GM18867 (cell line): ENCODE data around the gene LXN.
"Not testable (repeated sequence)": the region's sequence is repeated elsewhere in the genome, so short reads cannot be mapped to it uniquely, and the experiment has no call there.

ENCODE experiments used
- ATAC-seq: cut with Tn5 transposase; IDR thresholded peaks from one replicate; pipeline ENCODE4 v1.9.1; 2021; ENCODE audit warnings: mild to moderate bottlenecking, moderate library complexity; ENCODE audit not compliant: unreplicated experiment

The LXN gene, protein sequence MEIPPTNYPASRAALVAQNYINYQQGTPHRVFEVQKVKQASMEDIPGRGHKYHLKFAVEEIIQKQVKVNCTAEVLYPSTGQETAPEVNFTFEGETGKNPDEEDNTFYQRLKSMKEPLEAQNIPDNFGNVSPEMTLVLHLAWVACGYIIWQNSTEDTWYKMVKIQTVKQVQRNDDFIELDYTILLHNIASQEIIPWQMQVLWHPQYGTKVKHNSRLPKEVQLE

DNA sequence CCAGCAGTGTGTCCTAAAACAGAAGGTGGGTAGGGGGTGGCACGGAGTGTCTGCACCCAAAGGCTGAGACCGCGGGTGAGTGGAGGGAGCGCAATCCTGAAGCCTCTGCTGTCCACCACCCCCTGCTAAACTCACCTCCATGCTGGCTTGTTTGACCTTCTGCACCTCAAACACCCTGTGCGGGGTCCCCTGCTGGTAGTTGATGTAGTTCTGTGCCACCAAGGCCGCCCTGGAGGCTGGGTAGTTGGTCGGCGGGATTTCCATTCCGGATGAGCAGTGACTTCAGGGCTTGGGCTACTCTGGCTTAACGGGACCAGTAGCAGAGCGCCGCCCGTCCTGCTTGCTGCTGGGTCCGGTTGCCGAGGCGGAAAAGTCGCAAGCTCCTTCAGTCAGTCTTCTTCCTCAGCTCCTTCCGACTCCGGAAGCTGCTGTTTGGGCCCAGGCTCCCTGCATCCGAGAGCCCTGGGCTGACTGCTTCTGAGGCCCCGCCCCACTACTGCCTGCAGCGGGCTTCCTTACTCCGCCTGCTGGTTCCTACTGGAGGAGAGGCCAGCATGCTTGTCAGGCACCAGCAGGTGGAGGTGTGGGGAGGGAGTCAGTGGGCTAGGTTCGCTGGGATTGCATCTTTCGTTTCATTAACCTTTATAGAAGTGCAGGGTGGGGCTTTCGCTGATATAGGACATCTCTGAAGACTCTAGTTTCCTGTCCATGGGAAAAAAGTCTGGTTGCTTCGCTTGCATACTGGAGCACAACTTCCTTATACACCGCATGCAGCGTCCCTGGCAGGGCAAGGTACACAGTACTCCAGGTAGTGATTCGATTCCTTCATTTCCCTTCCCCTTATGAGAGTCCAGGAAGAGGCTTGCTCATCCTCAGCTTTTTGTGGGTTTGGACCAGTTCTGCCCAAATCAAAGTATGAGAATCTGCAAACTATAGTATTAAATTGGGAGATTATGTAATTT lies at the start of gene LXN:
TSS of gene LXN (minus strand) at position 434 of the 962 bp plus-strand sequence. CDS start at position 264, 170 bp downstream.
- peak; percentile 96 for ATAC-seq

DNA sequence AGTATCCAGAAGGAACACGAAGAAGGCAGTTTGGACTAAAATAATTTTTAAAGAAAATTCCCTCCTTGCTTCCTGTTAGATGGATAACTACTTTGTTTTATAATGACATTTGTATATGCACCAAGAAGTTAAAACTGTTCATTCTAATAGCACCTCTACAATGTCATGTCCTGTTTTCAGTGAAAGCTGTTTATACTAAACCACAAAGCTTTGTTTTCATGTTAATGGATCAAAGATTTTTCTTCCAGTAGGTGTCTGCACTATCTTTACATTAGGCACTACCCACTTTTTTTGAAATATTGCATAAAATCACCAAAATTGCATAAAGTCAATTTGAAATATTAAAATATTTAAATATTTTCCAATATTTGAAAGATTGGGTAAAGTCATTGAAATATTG lies 49.7 kb upstream of the LXN start:
- no peak for ATAC-seq

DNA sequence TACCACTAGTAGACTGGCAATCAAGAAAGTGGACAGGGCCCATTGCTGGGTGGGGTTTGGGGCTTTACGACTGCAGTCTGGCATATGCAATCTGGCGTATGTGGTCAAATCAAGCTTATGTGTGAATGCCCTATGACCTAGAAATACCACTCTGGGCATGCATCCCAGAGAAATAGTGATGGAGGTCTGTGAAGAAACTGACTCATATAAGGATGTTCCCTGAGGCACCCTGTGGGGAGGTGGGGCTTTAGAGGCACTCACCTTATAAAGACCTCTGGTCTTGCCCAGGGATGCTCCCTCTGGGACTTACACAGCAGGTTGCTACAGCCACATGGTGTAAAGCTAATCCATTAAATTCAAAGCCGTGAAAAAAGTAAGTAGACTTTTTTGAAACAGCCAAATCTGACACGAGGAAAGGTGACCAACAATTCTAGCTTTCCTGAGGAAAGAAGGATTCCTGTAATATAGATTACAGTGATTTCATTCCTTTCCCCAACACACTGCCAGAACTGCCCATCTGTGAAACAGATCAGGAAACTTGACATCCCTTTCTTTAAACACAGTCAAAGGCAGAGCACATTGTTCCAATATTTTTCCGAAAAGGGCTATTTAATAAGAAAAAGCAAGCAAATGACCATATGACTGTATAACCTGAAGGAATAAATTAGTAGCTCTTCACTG lies 46.2 kb upstream of the LXN start:
- no peak for ATAC-seq

DNA sequence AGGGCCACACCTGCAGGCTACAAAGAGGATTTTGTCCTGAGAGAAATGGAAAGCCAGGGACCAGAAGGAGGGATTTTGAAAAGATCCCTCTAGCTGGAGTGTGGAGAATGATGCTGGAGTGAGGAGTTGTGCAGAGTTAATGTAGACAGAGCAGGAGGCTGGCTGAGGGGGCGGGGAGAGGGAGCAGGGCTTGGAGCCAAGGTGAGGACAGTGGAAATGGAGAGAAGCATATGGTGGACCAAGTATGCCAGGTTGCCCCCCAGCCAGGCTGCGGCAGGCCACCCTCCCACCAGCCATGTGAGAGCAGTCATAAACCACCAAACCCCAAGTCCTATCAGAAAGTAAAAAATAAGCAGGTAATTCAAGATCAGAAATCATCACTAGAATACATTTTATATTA lies 45.1 kb upstream of the LXN start:
- ATAC-seq, result no peak

DNA sequence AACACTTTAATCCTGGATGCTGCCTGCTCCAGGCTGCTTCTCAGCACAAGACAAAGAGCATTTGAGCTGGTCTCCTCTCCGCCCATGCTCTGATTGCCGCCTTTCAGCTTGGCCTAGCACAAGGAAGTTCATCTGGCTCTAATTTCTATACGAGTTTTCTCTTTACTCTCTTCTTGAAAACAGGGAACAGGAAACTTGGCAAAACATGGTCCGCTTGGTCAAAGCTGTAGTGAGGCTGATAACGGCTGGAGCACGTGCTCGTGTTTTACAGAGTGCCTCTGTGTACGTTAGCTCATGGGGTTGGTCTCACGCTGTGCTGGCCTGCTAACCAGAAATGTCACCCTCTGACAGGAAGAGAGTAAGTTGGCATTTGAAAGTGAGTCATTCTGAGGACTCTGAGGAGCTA lies 40.6 kb upstream of the LXN start:
- ATAC-seq, result no peak

DNA sequence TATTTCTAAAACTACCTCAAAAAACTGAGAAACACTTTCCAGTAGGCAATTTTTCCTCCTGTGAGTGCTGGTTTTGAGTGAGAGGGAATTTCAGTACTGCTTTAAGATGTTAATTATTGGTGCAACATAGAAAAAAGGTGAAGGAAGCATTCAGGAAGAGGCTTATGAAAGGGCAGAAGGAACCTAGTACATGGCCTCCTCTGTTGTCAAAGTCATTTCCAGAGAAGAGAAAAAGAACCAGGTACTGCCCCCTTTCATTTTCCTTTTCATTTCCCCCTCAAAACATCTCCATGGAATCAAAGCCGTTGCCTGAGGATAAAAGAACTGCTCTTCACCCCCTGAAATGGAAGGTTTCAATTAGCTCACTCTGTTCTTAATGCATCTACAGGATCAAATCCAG lies 40.0 kb upstream of the LXN start:
- no peak for ATAC-seq

DNA sequence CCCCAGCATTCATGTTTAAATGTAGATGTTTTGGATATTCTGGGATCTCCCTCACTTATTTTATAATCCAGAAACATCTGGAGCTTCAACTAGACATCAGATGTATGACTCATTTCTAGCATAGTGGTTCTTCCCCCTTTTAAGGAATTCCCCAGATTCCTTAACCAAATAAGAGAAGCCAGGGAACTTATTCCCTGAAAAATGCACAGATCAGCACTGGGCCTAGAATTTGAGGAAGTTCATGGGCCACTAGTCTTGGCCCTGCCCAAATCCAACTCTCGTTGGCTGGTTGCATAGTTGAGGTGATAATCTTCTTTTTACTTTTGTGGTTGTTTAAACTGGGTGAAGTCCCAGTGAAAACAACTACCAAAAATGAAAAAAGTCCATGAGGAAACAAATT lies 39.4 kb upstream of the LXN start:
- no peak for ATAC-seq

DNA sequence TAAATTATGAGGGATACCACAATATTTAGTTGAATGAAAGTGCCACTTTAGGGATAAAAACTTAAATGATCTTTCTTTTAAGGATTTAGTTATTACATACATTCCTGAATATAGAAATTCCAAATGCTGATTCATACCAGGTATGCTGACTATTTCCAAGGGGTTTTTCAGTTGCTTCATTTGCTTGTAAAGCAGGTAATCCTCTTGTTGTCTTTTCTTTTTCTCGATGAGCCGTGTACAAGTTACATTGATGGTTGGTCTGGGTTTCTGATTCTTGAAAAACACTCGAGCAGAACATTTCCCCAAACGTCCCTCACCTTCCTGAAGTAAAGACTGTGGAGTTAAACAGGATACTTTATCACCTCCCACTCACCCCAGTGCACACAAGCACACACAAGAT lies 38.2 kb upstream of the LXN start:
- ATAC-seq, result no peak

DNA sequence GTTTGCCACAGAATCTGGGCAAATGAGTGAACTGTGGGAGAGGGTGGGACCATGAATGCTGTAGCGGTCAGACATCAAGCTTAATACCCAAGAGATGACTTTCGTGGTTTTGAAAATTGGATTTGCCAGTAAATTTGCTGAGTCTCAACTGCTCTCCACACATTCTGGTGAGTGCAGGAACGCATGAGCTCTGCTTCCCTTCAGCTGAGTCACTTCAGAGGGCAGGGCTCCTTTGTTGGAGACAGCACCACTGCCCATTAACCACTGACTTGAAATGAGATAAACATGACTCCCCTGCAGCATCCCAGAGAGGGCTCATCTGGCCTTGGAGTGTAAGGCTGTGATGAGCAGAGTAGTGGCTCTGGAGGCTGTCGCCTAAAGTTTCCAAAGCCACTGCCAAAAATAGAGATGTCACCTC lies 37.2 kb upstream of the LXN start:
- ATAC-seq, result no peak

DNA sequence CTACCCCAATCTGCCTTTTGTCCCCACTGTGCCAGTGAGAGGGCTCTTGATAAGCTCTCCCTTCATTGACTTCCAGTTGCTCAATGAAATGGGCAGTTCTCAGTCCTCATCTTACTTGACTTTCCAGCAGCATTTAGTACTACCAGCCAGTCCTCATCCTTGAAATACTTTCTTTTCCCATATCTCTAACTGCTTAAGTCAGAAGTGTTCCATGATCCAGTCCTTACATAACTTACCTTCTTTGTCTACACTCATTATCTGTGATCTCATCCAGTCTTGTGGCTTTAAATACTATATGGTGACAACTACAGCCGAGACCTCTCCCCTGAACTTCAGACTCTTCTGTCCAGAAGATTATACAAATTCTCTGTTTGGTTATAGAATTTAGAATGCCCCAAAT lies 31.1 kb upstream of the LXN start:
- no peak for ATAC-seq

DNA sequence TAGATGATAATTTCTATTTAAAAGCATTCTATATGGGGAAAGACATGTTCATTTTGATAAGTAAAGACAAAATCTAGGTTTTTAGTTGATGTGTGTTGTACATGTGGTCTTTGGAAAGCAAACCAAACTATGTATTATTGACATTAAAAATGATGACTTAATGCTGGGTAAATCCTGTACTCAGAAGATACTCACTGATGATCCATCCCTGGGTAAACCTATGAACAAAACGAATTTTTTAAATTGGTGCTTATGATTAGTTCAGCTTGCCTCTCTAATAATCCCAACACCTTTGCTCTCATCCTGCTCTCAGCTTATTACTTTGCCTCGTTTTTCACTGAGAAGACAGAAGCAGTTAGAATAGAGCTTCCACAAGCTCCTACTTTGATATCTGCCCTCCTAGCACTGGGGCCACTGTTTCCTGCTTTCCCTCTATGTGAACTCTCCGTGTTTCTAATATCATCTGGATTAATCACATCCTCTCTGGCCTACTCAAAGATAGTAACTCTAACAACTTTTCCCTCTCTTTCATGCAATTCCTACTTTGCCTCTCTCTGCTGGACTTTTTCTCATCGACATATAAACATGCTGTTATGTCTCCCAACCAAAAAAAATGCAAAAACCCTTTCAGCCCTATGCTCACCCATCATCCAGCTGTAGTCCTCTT lies 30.5 kb upstream of the LXN start:
- ATAC-seq, result no peak

DNA sequence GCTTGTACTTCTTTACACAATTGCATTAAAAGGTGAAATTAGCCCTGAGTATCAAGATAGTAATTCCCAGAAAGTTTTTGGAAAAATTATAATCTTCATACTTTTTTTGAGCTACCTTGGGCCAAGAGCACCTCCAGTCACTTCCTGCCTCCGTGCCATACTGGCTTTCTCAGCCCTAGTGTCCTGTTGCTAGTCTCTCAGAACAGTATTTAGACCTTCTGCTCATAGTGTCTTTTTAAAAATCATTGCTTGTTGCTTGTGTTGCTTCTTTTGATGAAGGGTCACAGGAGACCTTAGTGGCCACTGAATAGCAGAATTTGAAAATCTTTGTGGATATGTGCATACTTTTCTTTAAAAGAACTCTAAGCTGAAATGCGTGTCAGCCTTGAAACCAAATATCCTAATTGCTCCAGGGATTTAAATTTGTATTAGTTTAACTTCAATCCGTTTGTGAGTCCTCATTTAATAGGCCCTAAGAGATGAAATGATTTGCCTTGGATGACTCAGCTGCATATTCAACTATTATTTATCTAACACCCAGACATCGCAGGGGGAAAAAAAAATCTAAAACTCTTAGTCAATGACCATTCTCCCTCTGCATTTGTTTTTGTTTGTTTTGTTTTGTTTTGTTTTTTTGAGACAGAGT lies 29.1 kb upstream of the LXN start:
- ATAC-seq, result no peak

DNA sequence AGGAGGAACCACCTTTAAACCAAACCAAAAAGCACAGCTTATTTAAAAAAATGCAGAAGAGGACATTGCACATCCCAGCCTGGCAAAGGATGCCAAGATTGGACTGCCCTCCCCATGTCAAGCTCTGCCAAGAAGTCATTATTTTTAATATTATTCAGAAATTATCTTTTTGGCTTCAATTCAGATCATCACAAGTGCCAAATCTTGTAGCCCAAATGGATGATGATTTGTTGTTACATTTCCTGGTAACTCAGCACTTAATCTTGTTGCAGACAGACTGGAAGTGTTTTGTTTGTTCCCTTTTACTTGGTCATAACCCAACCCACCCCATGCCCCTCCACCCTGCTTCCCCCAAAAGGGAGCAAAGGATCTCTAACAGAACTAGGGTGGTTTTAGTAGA lies 28.1 kb upstream of the LXN start:
- no peak for ATAC-seq

DNA sequence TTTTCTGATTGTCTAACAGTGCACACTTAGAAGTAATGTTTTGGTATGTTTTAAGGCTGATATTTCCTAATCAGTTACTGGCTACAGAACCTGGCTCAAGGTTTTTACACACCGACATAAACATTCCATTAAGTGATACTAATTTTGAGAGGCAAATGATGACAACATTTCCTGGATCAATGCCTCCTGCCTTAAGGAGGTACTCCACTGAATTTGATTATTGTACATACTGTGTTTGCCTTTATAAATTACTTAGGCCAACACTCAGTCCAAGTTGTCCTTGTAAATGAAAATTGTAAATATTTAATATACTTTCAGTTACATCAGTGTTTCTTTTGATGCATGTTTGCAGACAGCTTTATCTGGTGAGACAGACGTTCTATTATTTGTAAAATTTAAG lies 24.2 kb upstream of the LXN start:
- no peak for ATAC-seq

DNA sequence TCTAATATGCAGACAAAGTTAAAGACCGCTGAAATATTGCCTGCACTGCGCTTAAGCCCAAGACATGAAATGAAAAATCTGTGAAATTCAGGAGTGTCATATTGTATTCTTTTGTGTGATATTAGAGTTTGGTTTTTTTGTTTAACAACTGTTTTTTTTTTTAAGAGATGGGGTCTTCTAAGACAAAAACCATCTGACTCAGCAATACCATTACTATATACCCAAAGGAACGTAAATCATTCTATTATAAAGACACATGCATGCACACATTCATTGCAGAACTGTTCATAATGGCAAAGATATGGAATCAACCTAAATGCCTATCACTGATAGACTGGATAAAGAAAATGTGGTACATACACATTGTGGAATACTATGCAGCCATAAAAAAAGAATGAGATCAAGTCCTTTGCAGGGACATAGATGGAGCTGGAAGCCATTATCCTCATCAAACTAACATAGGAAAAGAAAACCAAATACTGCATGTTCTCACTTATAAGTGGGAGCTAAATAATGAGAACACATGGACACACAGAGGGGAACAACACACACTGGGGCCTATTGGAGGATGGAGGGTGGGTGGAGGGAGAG lies 21.5 kb upstream of the LXN start:
- not testable (repeated sequence) for ATAC-seq

DNA sequence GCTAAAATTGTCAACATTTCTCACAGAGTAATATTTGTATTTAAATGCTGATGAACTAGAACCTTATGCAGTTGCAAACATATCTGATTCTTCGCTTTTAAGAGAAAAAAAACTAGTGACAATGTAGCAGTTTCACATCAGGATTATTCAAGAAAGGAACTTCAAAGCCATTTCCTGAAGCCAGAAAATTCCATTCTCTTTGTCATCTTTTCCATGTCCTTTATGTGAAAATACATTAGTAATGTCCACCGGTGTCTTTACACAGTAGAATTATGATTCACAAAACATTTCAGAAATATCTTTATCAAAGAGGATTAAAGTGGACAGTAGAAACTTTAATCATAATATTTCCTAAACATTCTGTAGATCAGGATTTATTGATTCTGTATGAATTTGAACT lies 12.7 kb upstream of the LXN start:
- no peak for ATAC-seq

DNA sequence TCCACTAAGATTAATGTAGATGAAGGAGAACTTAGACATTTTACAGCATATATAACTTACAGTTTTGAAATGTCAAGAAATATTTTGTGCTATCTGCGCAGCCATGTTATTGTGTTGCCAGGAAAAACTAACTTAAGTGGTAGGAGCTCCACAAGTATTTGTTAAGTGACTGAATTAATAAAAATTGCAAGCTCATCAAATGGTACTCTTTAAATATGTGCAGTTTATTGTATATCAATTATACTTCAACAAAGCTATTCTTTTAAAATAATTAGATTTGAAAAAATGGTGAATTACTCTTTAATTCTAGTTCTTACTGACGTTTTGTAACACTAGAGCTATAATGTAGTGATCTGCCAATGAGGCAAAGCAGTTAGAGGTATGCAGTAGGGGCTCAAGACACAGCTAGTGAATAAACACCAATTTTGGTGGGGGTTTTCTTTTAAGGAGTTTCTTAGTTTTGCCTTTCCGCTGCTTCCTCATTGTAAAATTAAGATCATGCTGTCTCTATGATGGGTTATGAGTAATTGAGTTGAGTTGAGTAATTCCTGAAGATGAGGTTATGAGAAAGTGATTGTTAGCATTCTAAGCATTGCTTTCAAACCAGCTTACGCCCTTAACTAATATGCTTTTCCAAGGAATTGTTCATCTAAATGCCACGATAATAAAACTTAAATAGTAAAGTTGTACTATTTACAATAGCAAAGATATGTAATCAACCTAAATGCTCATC lies 10.9 kb upstream of the LXN start:
- no peak for ATAC-seq

DNA sequence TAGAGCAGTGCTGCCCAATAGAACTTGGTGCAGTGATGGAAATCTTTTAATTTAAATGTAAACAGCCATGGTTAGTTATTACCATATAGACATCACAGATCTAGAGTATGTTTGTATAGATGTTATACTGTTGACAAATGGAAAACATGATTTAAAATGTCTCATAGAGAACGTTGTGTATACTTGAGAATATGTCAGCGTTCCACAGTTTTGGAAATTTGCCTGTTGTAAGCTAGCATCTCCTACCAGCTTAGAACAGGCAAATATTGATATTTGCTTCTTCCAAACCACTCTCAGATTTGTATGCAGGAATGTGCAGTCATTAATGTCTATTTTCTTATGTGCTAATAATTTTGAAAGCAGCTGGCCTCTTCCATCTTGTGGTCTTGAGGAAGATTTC lies 8.4 kb upstream of the LXN start:
- ATAC-seq, result no peak

DNA sequence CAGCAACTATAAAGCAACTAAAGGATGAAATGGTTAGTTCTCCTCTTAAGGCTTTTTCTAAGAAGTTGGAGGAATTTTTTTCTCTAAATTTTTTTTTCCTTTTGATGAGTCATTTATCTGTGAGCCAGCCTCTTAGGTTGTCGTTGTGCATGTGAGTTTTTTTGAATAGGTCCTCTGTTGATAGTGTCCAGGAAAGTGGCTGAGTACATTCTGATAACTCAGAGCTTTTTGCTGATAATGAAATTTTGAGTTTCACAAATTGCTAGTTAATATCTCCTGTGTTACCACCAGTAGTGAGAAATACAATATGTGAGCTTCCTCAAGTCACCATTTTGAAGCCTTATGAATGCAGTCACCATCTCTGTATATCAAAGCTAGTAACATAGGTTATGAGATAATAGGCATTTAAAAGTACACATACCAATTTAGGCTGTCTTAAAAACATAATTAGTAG lies 7.1 kb upstream of the LXN start:
- ATAC-seq, result no peak

DNA sequence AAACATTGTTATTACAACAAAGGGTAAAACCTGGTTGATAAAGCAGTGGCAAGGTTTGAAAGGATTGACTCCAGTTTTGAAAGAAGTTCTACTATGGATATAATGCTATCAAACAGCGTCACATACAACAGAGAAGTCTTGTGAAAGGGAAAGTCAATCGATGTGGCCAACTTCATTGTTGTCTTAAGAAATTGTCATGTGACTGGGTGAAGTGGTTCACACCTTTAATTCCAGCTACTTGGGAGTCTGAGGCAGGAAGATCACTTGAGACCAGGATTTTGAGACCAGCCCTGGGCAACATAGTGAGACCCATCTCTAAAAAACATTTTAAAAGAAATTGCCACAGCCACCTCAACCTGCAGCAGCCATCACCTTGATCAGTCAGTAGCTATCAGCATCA lies 6.2 kb upstream of the LXN start:
- ATAC-seq, result no peak
